ENCODE results near the gene OLFM4. TPM values are rescaled to one million over a fixed set of nuclear protein-coding genes. Genes with fewer than 3 reads are reported as not detected.

Gene OLFM4
- not detected for polyA plus RNA-seq (2013, experiment 1 of 2)
- not detected for polyA plus RNA-seq (2013, experiment 2 of 2)

- no peaks in the 10 kb centered on the region for H3K9me3 ChIP-seq (ENCODE audit: insufficient read depth, low read depth, low read length)
- no peak within 1 kb of the TSS for H3K9ac ChIP-seq (ENCODE audit: low read depth, low read length)
- no peak within 1 kb of the TSS for H3K4me3 ChIP-seq (ENCODE audit: low read length)
- H3K27me3 ChIP-seq (ENCODE audit: insufficient read depth, low read length) = no peaks in the 10 kb centered on the region
- H3K4me1 ChIP-seq (ENCODE audit: insufficient read depth, low read length) = peaks cover 5% of the 10 kb centered on the region; the same call in 1 of the 2 replicates
- no peaks in the 10 kb centered on the region for H3K36me3 ChIP-seq (ENCODE audit: insufficient read depth, low read length)
- no peak within 1 kb of the TSS for H3K27ac ChIP-seq (ENCODE audit: low read depth, low read length)
- 86% methylated on average over 9 of the region's 9 CpGs for WGBS
These were observed at the start of gene OLFM4 for GRCh38 chr13:53028637-53029203. TSS of gene OLFM4 (plus strand) at chr13:53028813. CDS start at chr13:53028837, 24 bp downstream.

DNA sequence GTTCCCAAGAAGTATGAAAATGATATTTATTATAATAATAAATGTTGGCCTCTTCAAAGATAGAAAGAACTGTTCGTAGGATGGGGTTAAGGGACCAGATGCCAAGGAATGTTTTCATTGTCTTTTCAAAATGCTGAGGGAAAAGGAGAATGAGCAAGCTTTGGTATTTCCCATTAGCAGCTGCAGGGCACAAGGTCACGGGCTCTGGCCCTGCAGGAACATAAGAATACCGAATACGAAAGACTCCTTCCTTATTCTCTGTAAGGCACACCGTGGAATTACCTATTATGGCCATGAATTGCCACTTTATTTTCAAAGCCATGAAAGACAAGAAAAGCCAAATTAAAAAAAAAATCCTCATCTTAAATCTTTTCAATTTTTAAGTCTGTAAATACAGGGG lies 49.6 kb upstream of the OLFM4 start:
- Histone ChIP-seq H3K27me3 (ENCODE audit: insufficient read depth, low read length) (no peaks in the 10 kb centered on the region), H3K27ac (ENCODE audit: low read depth, low read length) (no peak overlapping the region), H3K9me3 (ENCODE audit: insufficient read depth, low read depth, low read length) (no peaks in the 10 kb centered on the region), H3K9ac (ENCODE audit: low read depth, low read length) (no peak overlapping the region), H3K4me3 (ENCODE audit: low read length) (no peak overlapping the region), H3K4me1 (ENCODE audit: insufficient read depth, low read length) (peaks cover 8% of the 10 kb centered on the region; the same call in 1 of the 2 replicates), H3K36me3 (ENCODE audit: insufficient read depth, low read length) (no peaks in the 10 kb centered on the region)
- WGBS = 53% methylated on average over 5 of the region's 5 CpGs

DNA sequence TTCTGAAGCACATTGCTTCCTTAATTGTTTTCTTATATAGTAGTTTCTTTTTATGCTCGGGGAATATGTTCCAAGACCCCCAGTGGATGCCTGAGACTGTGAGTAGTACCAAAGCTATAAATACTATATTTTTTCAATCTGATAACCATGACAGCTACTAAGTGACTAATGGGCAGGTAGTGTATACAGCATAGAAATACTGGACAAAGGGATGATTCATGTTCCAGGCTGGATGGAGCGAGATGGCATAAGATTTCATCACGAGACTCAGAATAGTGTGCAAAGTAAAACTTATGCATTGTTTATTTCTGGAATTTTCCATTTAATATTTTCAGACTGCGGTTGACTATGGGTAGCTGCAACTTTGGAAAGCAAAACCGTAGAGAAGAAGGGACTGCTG lies 47.9 kb upstream of the OLFM4 start:
- peaks cover 8% of the 10 kb centered on the region; the same call in 1 of the 2 replicates for H3K4me1 ChIP-seq (ENCODE audit: insufficient read depth, low read length)
- WGBS = 92% methylated on average over 4 of the region's 5 CpGs
- H3K27me3 ChIP-seq (ENCODE audit: insufficient read depth, low read length) = no peaks in the 10 kb centered on the region
- H3K4me3 ChIP-seq (ENCODE audit: low read length) = no peak overlapping the region
- H3K36me3 ChIP-seq (ENCODE audit: insufficient read depth, low read length) = no peaks in the 10 kb centered on the region
- H3K9ac ChIP-seq (ENCODE audit: low read depth, low read length) = no peak overlapping the region
- no peak overlapping the region for H3K27ac ChIP-seq (ENCODE audit: low read depth, low read length)
- no peaks in the 10 kb centered on the region for H3K9me3 ChIP-seq (ENCODE audit: insufficient read depth, low read depth, low read length)

DNA sequence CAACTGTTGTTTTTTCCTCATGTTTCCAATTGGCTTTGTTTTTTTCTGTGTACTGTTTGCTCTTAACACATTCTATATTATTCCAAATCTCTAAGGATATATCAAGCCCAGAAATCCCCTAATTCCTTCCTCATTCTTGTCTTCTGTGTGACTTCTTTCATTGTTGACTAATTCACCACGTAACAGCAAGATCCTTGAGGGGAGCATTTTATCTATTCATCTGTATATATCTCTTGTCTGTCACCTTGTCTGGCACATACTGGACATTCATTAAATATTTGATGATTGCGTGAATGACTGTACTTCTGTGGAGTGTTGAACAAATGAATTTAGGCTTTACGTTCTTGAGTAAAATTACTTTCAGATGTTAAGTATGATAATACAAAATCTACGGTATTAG lies 44.8 kb upstream of the OLFM4 start:
- WGBS = 92% methylated on average over 4 of the region's 4 CpGs
- Histone ChIP-seq H3K9me3 (ENCODE audit: insufficient read depth, low read depth, low read length) (no peaks in the 10 kb centered on the region), H3K36me3 (ENCODE audit: insufficient read depth, low read length) (no peaks in the 10 kb centered on the region), H3K27ac (ENCODE audit: low read depth, low read length) (no peak overlapping the region), H3K4me3 (ENCODE audit: low read length) (no peak overlapping the region), H3K4me1 (ENCODE audit: insufficient read depth, low read length) (peaks cover 8% of the 10 kb centered on the region; the same call in 1 of the 2 replicates), H3K27me3 (ENCODE audit: insufficient read depth, low read length) (no peaks in the 10 kb centered on the region), H3K9ac (ENCODE audit: low read depth, low read length) (no peak overlapping the region)

DNA sequence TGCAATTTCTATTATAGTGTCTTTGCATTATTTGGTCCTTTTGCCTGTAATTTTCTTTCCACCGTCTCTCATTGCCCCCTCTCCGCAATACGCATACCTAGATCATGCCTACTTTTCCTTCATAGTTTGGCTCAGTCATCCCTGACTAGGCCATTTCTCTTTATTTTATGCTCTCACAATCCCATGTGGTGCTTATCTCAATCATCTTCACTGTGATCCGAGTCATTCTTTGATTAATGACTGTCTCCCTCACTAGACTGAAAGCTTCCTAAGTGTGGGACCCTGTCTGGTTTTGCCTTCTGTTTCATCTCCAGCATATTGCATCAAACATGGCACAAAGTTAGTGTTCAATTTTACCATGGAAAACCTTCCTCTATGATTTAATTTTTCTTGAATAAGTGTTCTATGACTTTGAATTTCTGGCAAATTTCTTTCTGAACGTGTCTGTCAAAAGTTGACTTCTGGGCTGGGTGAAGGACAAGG lies 43.7 kb upstream of the OLFM4 start:
- Histone ChIP-seq H3K9me3 (ENCODE audit: insufficient read depth, low read depth, low read length) (no peaks in the 10 kb centered on the region), H3K36me3 (ENCODE audit: insufficient read depth, low read length) (no peaks in the 10 kb centered on the region), H3K9ac (ENCODE audit: low read depth, low read length) (no peak overlapping the region), H3K27me3 (ENCODE audit: insufficient read depth, low read length) (no peaks in the 10 kb centered on the region), H3K4me1 (ENCODE audit: insufficient read depth, low read length) (no peaks in the 10 kb centered on the region), H3K27ac (ENCODE audit: low read depth, low read length) (no peak overlapping the region), H3K4me3 (ENCODE audit: low read length) (no peak overlapping the region)
- WGBS = 95% methylated on average over 5 of the region's 5 CpGs

GRCh38 chr13:52991344-52992020 lies 37.1 kb upstream of the OLFM4 start:
- Histone ChIP-seq H3K4me1 (ENCODE audit: insufficient read depth, low read length) (peaks cover 37% of the 10 kb centered on the region), H3K36me3 (ENCODE audit: insufficient read depth, low read length) (no peaks in the 10 kb centered on the region), H3K27ac (ENCODE audit: low read depth, low read length) (no peak overlapping the region), H3K9me3 (ENCODE audit: insufficient read depth, low read depth, low read length) (no peaks in the 10 kb centered on the region), H3K4me3 (ENCODE audit: low read length) (no peak overlapping the region), H3K9ac (ENCODE audit: low read depth, low read length) (no peak overlapping the region), H3K27me3 (ENCODE audit: insufficient read depth, low read length) (no peaks in the 10 kb centered on the region)
- 71% methylated on average over 13 of the region's 13 CpGs for WGBS

DNA sequence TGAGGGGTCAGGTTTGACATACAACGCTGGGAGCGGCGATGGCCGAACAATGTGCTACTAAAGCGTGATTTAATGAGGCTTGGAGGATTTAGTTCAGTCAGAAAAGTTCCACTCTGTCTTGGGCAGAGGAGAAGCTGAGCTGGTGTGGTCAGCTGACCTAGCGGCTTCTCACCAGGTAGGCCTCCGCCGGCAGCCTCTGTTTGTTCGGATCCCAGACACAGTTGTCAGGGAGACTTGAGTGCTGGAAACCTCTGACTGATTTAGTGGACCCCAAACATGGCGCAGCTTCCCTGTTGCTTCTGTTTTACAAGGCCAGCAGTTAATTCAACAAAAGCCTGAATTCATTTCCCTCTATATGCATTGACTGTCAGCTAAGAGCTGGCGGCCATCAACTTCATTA lies 36.5 kb upstream of the OLFM4 start:
- 93% methylated on average over 11 of the region's 11 CpGs for WGBS
- Histone ChIP-seq H3K9me3 (ENCODE audit: insufficient read depth, low read depth, low read length) (no peaks in the 10 kb centered on the region), H3K36me3 (ENCODE audit: insufficient read depth, low read length) (no peaks in the 10 kb centered on the region), H3K9ac (ENCODE audit: low read depth, low read length) (no peak overlapping the region), H3K27ac (ENCODE audit: low read depth, low read length) (no peak overlapping the region), H3K4me1 (ENCODE audit: insufficient read depth, low read length) (peaks cover 37% of the 10 kb centered on the region), H3K27me3 (ENCODE audit: insufficient read depth, low read length) (no peaks in the 10 kb centered on the region), H3K4me3 (ENCODE audit: low read length) (no peak overlapping the region)

- H3K36me3 ChIP-seq (ENCODE audit: insufficient read depth, low read length) = no peaks in the 10 kb centered on the region
- H3K9ac ChIP-seq (ENCODE audit: low read depth, low read length) = no peak overlapping the region
- 89% methylated on average over 2 of the region's 2 CpGs for WGBS
- H3K4me1 ChIP-seq (ENCODE audit: insufficient read depth, low read length) = peaks cover 37% of the 10 kb centered on the region
- H3K27me3 ChIP-seq (ENCODE audit: insufficient read depth, low read length) = no peaks in the 10 kb centered on the region
- no peak overlapping the region for H3K27ac ChIP-seq (ENCODE audit: low read depth, low read length)
- H3K9me3 ChIP-seq (ENCODE audit: insufficient read depth, low read depth, low read length) = no peaks in the 10 kb centered on the region
- H3K4me3 ChIP-seq (ENCODE audit: low read length) = no peak overlapping the region
These were observed 34.6 kb upstream of the OLFM4 start for GRCh38 chr13:52994051-52994450.

DNA sequence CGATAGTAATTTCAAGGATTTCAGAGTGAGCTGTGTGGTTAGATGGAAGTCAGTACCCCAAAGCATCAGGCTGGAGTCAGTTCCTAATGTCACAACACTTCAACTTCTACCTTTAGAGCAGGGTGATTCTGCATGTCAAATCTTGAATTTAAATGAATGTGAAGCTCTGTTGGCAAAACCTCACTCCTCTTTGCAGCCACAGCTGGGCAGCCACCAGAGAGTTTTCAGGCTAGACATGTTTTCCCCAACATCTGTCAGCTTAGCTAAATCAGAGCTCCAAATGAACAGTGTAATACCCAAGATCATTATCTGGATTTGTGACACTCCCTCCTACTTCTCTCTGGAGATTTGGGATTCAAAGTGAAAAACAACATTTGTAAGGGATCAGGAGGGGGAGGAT lies 33.7 kb upstream of the OLFM4 start:
- no peaks in the 10 kb centered on the region for H3K27me3 ChIP-seq (ENCODE audit: insufficient read depth, low read length)
- WGBS = 92% methylated on average over 1 of the region's 1 CpG
- no peaks in the 10 kb centered on the region for H3K9me3 ChIP-seq (ENCODE audit: insufficient read depth, low read depth, low read length)
- H3K9ac ChIP-seq (ENCODE audit: low read depth, low read length) = no peak overlapping the region
- peaks cover 37% of the 10 kb centered on the region for H3K4me1 ChIP-seq (ENCODE audit: insufficient read depth, low read length)
- H3K36me3 ChIP-seq (ENCODE audit: insufficient read depth, low read length) = no peaks in the 10 kb centered on the region
- H3K27ac ChIP-seq (ENCODE audit: low read depth, low read length) = no peak overlapping the region
- H3K4me3 ChIP-seq (ENCODE audit: low read length) = no peak overlapping the region

- WGBS = 92% methylated on average over 2 of the region's 2 CpGs
- Histone ChIP-seq H3K27me3 (ENCODE audit: insufficient read depth, low read length) (no peaks in the 10 kb centered on the region), H3K9ac (ENCODE audit: low read depth, low read length) (no peak overlapping the region), H3K9me3 (ENCODE audit: insufficient read depth, low read depth, low read length) (no peaks in the 10 kb centered on the region), H3K27ac (ENCODE audit: low read depth, low read length) (no peak overlapping the region), H3K4me3 (ENCODE audit: low read length) (no peak overlapping the region), H3K36me3 (ENCODE audit: insufficient read depth, low read length) (no peaks in the 10 kb centered on the region), H3K4me1 (ENCODE audit: insufficient read depth, low read length) (peaks cover 37% of the 10 kb centered on the region)
These were observed 32.7 kb upstream of the OLFM4 start for GRCh38 chr13:52995946-52996345.

GRCh38 chr13:52997951-52998876 lies 30.4 kb upstream of the OLFM4 start:
- Histone ChIP-seq H3K27me3 (ENCODE audit: insufficient read depth, low read length) (no peaks in the 10 kb centered on the region), H3K9ac (ENCODE audit: low read depth, low read length) (no peak overlapping the region), H3K4me3 (ENCODE audit: low read length) (no peak overlapping the region), H3K9me3 (ENCODE audit: insufficient read depth, low read depth, low read length) (no peaks in the 10 kb centered on the region), H3K36me3 (ENCODE audit: insufficient read depth, low read length) (no peaks in the 10 kb centered on the region), H3K4me1 (ENCODE audit: insufficient read depth, low read length) (peaks cover 23% of the 10 kb centered on the region), H3K27ac (ENCODE audit: low read depth, low read length) (no peak overlapping the region)
- WGBS = 95% methylated on average over 4 of the region's 5 CpGs
